Measurements from ENCODE around the gene OSBPL8.

DNA sequence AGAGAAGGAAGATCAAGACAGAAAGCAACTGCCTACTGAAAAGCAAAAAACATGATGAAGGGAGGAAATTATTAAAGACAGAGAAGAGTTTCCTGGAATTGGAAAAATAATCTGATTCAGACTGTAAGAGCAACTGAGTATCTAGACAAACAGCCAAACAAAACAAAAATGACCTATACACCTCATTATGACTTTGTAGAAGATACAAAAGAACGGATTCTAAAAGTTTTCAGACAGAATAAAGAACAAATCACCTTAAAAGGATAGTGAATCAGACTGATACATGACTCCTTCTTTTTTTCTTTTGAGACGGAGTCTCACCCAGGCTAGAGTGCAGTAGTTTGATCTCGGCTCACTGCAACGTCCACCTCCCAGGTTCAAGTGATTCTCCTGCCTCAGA is 10.4 kb downstream of the OSBPL8 start:
- TF ChIP-seq EZH2 (IDR thresholded peaks at IDR 0.05; ENCODE audit: insufficient read depth, poor library complexity, severe bottlenecking), result no peak
- no peak for TF ChIP-seq EZH2phosphoT487 (IDR thresholded peaks at IDR 0.05; ENCODE audit: insufficient read depth, low read depth)
